Neural cell (in vitro differentiated cells): ENCODE data around the gene CFAP20DC. TPM values are rescaled to one million over a fixed set of nuclear protein-coding genes. Genes with fewer than 3 reads are reported as not detected.

ENCODE experiments used
- H2AFZ ChIP-seq: fragments of 200-600, 300-800 bp; sonication (generic), shearing (Covaris generic); 2 replicates; pipeline ENCODE4 v1.6.0; 2014; ENCODE audit warnings: low read depth, mild to moderate bottlenecking, antibody characterized with exemption, low read length, moderate library complexity
- H3F3A ChIP-seq: fragments of 200-600 bp; shearing (Covaris generic); 2 replicates; pipeline ENCODE4 v1.6.1; 2016; ENCODE audit warnings: mild to moderate bottlenecking, moderate library complexity, mixed read lengths, antibody characterized with exemption, low read length; ENCODE audit not compliant: insufficient read depth, poor library complexity, severe bottlenecking
- H3K27ac ChIP-seq: fragments of 200-600, 300-800 bp; sonication (generic), shearing (Covaris generic); 2 replicates; pipeline ENCODE4 v1.5.1; 2014; ENCODE audit warnings: mild to moderate bottlenecking, low read length, moderate library complexity
- H3K27me3 ChIP-seq: fragments of 300-800, 200-600 bp; sonication (generic), shearing (Covaris generic); 2 replicates; pipeline ENCODE4 v1.6.0; 2014; ENCODE audit warnings: mild to moderate bottlenecking, low read depth, low read length, moderate library complexity; ENCODE audit not compliant: insufficient read depth
- H3K36me3 ChIP-seq: fragments of 300-800, 200-600 bp; sonication (generic), shearing (Covaris generic); 2 replicates; pipeline ENCODE4 v1.5.1; 2014; ENCODE audit warnings: mild to moderate bottlenecking, antibody characterized with exemption, low read length, moderate library complexity; ENCODE audit not compliant: insufficient read depth
- H3K4me2 ChIP-seq: fragments of 300-800, 200-600 bp; sonication (generic), shearing (Covaris generic); 2 replicates; pipeline ENCODE4 v1.6.0; 2014; ENCODE audit warnings: mild to moderate bottlenecking, low read length
- H3K4me3 ChIP-seq: fragments of 300-800, 200-600 bp; sonication (generic), shearing (Covaris generic); 2 replicates; pipeline ENCODE4 v1.5.1; 2014; ENCODE audit warnings: mild to moderate bottlenecking, low read length, moderate library complexity
- H3K79me2 ChIP-seq: fragments of 200-600 bp; shearing (Covaris generic); replicated peaks from 2 replicates; pipeline ENCODE4 v1.6.0; 2014; ENCODE audit warnings: mild to moderate bottlenecking, low read length, moderate library complexity; ENCODE audit not compliant: insufficient read depth
- H3K9ac ChIP-seq: fragments of 300-800, 200-600 bp; sonication (generic), shearing (Covaris generic); 2 replicates; pipeline ENCODE4 v1.6.1; 2016; ENCODE audit warnings: mild to moderate bottlenecking, low read length, mixed read lengths
- H3K9me2 ChIP-seq: fragments of 200-600 bp; shearing (Covaris generic); 2 replicates; pipeline ENCODE4 v1.6.1; 2016; ENCODE audit warnings: mild to moderate bottlenecking, low read length, mixed read lengths; ENCODE audit not compliant: insufficient read depth
- H3K9me3 ChIP-seq: fragments of 200-600, 300-800 bp; sonication (generic), shearing (Covaris generic); 2 replicates; pipeline ENCODE4 v1.6.1; 2016; ENCODE audit warnings: mild to moderate bottlenecking, mixed run types, low read length, moderate library complexity, mixed read lengths
- H4K20me1 ChIP-seq: fragments of 200-600 bp; shearing (Covaris generic); 2 replicates; pipeline ENCODE4 v1.6.1; 2016; ENCODE audit warnings: mild to moderate bottlenecking, mixed run types; ENCODE audit not compliant: insufficient read depth
- CTCF ChIP-seq: fragments of 450-650 bp; IDR thresholded peaks from 2 replicates; pipeline ENCODE4 v1.5.1; 2014; ENCODE audit warnings: antibody characterized with exemption, mild to moderate bottlenecking, moderate library complexity; ENCODE audit not compliant: poor library complexity, severe bottlenecking
- EP300 ChIP-seq: fragments of 450-650 bp; conservative IDR thresholded peaks from 2 replicates; pipeline ENCODE4 v1.6.1; 2014; ENCODE audit warnings: antibody characterized with exemption, mild to moderate bottlenecking, moderate library complexity; ENCODE audit not compliant: poor library complexity, severe bottlenecking
- EZH2 ChIP-seq: fragments of 200-600, 300-800 bp; shearing (Covaris generic), sonication (generic); IDR thresholded peaks from 2 replicates; pipeline ENCODE4 v1.6.1; 2014; ENCODE audit warnings: antibody characterized with exemption, low read length, borderline replicate concordance, mild to moderate bottlenecking; ENCODE audit not compliant: insufficient read depth, poor library complexity, severe bottlenecking
- MXI1 ChIP-seq: fragments of 450-650 bp; conservative IDR thresholded peaks from 2 replicates; pipeline ENCODE4 v1.6.1; 2014; ENCODE audit warnings: antibody characterized with exemption, mild to moderate bottlenecking; ENCODE audit not compliant: poor library complexity, severe bottlenecking
- POLR2AphosphoS5 ChIP-seq: IDR thresholded peaks from 2 replicates; pipeline ENCODE4 v1.6.1; 2012
- RAD21 ChIP-seq: fragments of 450-650 bp; conservative IDR thresholded peaks from 2 replicates; pipeline ENCODE4 v1.6.1; 2014; ENCODE audit warnings: antibody characterized with exemption, mild to moderate bottlenecking, moderate library complexity
- SMC3 ChIP-seq: fragments of 450-650 bp; conservative IDR thresholded peaks from 2 replicates; pipeline ENCODE4 v1.6.1; 2014; ENCODE audit warnings: antibody characterized with exemption, mild to moderate bottlenecking, moderate library complexity; ENCODE audit not compliant: poor library complexity
- TAF1 ChIP-seq: IDR thresholded peaks from 2 replicates; pipeline ENCODE4 v1.6.1; 2012; ENCODE audit warnings: low read depth
- polyA plus RNA-seq: library from polyadenylated mRNA; depleted of rRNA; stranded (reverse); fragments of >200 nt; gene quantifications from 2 replicates; pipeline ENCODE4 v1.2.3, GENCODE V29; 2014
- TF ChIP-seq, protein P1 (sequence below): IDR thresholded peaks from 2 replicates; pipeline ENCODE4 v1.6.1; 2012; ENCODE audit warnings: borderline replicate concordance

CFAP20DC gene
- polyA plus RNA-seq, 1 donor from 2014 or later = not detected

DNA sequence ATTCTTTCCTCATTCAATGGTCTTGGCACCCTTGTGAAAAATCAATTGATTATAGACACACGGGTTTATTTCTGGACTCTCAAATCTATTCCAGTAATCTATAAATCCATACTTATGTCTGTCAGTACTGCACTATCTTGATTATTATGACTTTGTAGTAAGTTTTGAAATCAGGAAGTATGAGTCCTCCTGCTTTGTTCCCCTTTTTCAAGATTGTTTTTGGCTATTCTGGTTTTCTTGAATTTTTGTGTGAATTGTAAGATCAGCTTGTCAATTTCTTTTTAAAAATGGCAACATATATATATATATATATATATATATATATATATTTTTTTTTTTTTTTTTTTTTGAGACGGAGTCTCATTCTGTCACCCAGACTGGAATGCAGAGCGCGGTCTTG is 32.3 kb upstream of the CFAP20DC start:
- H3K79me2 ChIP-seq = no peaks in the 10 kb centered on the region
- H3F3A ChIP-seq = no peaks in the 10 kb centered on the region

GRCh38 chr3:59081071-59081470 is 31.2 kb upstream of the CFAP20DC start:
- Histone ChIP-seq H3F3A (no peaks in the 10 kb centered on the region), H3K27ac (no peak overlapping the region), H3K36me3 (no peaks in the 10 kb centered on the region), H3K9ac (no peak overlapping the region), H3K4me2 (no peak overlapping the region), H4K20me1 (no peaks in the 10 kb centered on the region), H2AFZ (no peak overlapping the region), H3K9me2 (no peaks in the 10 kb centered on the region), H3K4me3 (no peak overlapping the region), H3K79me2 (no peaks in the 10 kb centered on the region), H3K9me3 (no peaks in the 10 kb centered on the region), H3K27me3 (no peaks in the 10 kb centered on the region)
- no peak for TF ChIP-seq CTCF
- no peak for TF ChIP-seq SMC3
- TF ChIP-seq POLR2AphosphoS5 = no peak
- TF ChIP-seq, protein P1, sequence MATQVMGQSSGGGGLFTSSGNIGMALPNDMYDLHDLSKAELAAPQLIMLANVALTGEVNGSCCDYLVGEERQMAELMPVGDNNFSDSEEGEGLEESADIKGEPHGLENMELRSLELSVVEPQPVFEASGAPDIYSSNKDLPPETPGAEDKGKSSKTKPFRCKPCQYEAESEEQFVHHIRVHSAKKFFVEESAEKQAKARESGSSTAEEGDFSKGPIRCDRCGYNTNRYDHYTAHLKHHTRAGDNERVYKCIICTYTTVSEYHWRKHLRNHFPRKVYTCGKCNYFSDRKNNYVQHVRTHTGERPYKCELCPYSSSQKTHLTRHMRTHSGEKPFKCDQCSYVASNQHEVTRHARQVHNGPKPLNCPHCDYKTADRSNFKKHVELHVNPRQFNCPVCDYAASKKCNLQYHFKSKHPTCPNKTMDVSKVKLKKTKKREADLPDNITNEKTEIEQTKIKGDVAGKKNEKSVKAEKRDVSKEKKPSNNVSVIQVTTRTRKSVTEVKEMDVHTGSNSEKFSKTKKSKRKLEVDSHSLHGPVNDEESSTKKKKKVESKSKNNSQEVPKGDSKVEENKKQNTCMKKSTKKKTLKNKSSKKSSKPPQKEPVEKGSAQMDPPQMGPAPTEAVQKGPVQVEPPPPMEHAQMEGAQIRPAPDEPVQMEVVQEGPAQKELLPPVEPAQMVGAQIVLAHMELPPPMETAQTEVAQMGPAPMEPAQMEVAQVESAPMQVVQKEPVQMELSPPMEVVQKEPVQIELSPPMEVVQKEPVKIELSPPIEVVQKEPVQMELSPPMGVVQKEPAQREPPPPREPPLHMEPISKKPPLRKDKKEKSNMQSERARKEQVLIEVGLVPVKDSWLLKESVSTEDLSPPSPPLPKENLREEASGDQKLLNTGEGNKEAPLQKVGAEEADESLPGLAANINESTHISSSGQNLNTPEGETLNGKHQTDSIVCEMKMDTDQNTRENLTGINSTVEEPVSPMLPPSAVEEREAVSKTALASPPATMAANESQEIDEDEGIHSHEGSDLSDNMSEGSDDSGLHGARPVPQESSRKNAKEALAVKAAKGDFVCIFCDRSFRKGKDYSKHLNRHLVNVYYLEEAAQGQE = no peak
- no peak for TF ChIP-seq TAF1
- no peak for TF ChIP-seq EP300
- no peak for TF ChIP-seq RAD21
- no peak for TF ChIP-seq MXI1
- TF ChIP-seq EZH2 = no peak

More for the DNA sequence above, 32.3 kb upstream of the CFAP20DC start:
- H3K27ac ChIP-seq = no peak overlapping the region
- H3K9ac ChIP-seq = no peak overlapping the region
- H3K9me3 ChIP-seq = no peaks in the 10 kb centered on the region
- H4K20me1 ChIP-seq = no peaks in the 10 kb centered on the region
- TF ChIP-seq RAD21 (no peak), EP300 (no peak), CTCF (no peak), TAF1 (no peak), MXI1 (no peak), POLR2AphosphoS5 (no peak), SMC3 (no peak), EZH2 (no peak)
- TF ChIP-seq, protein P1 = no peak
- H3K36me3 ChIP-seq = no peaks in the 10 kb centered on the region
- no peak overlapping the region for H2AFZ ChIP-seq
- H3K4me2 ChIP-seq = no peak overlapping the region
- no peaks in the 10 kb centered on the region for H3K27me3 ChIP-seq
- no peaks in the 10 kb centered on the region for H3K9me2 ChIP-seq
- H3K4me3 ChIP-seq = no peak overlapping the region
